Measurements from ENCODE around the gene KRTAP5-2.
"Not testable (repeated sequence)": the region's sequence is repeated elsewhere in the genome, so short reads cannot be mapped to it uniquely, and the experiment has no call there.

Gene KRTAP5-2

DNA sequence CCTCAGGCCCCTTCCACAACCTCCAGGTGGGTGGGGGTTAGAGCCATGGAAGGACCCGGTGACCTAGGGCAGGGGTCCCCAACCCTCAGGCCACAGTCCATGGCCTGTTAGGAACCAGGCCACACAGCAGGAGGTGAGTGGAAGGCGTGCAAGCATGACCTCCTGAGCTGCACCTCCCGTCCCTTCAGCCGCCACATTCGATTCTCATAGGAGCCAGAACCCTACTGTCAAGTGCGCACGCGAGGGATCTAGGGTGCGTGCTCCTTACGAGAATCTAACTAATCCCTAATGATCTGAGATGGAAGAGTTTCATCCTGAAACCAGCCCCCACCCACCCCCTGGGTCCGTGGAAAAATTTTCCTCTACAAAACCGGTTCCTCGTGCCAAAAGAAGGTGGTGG lies 27.4 kb upstream of the KRTAP5-2 start:
- no peak for DNase-seq

DNA sequence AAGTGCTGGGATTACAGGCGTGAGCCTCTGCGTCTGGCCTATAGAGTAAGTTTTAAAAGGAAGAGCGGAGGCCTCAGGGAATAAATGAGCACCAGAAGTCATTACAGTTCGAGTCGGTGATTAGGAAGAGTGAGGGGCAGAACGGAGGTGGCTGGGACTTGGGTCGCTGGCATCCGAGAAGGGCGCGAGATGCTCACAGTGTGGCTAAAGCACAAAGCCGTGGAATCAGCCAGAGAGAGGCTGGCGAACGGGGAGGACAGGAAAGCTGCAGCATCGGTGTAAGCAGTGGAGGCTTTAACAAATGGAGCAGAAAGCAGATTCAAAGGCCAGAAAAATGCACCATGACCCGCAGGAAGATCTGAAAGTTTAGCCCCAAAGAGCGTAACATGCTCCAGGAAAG lies 26.5 kb upstream of the KRTAP5-2 start:
- DNase-seq: no peak

GRCh38 chr11:1623716-1624115 lies 25.6 kb upstream of the KRTAP5-2 start:
- DNase-seq: no peak

- DNase-seq: no peak
Measured at GRCh38 chr11:1622086-1622485, 24.0 kb upstream of the KRTAP5-2 start, which contains the start of gene KRTAP5-4. KRTAP5-4 (minus strand) TSS chr11:1622138; CDS start chr11:1622093, 45 bp downstream.

GRCh38 chr11:1619449-1619848 lies 21.4 kb upstream of the KRTAP5-2 start:
- DNase-seq: no peak

DNA sequence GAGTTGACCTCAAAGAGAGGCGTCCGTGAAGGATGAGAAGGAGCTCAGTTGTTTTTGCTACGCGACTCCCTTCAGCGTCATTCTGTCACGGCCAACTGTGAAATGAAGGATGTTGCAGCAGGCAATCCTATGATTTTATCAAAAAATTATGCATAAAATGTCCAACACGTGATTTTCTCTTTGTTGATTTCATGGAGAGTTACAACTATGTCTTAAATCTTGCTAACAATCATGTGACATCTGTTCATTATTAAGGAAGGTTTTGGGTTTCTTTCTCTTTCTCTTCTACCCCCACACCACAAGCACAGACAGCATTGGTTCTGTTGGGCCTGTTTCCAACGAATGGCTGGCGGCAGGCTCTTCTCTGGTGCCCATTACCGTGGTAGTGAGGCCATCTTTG lies 20.1 kb upstream of the KRTAP5-2 start:
- no peak for DNase-seq

- DNase-seq: no peak
Measured at GRCh38 chr11:1608363-1608762, 10.3 kb upstream of the KRTAP5-2 start, which contains the start of gene KRTAP5-3. KRTAP5-3 (minus strand) TSS chr11:1608463; CDS start chr11:1608385, 78 bp downstream.

- DNase-seq: not testable (repeated sequence)
Measured at GRCh38 chr11:1607901-1608300, 9.8 kb upstream of the KRTAP5-2 start.

DNA sequence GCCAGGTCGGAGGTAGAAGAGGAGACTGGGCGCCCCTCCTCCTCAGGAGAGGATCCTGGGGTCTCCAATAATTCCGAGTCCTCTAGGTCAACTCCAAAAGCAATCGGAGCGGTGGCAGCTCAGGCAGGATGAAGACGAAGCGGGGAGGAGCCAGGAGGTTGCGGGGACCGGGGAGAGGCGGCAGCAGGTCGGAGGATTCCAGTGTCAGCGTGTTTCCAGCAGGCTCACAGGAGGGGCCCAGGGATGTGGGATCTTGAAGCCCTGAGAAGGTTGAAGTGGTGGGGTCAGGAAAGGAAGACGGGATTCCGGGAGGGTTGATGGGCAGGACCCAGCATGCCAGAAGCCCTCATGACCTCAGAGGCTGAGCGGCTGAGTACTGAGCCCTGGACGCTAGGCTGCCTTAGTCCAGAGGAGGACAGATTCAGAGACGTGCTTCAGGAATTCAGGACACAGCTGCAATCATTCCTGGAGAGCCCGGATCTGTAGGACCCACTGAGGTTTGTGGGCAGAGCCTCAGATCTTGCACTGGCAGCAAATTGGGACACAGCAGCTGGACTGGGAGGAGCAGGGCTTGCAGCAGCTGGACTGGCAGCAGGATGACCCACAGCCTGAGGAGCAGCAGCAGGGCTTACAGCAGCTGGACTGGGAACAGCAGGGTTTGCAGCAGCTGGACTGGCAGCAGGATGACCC lies 9.2 kb upstream of the KRTAP5-2 start:
- not testable (repeated sequence) for DNase-seq

- DNase-seq: not testable (repeated sequence)
Measured at GRCh38 chr11:1605923-1606322, 7.8 kb upstream of the KRTAP5-2 start.

- DNase-seq: no peak
Measured at GRCh38 chr11:1604711-1605110, 6.6 kb upstream of the KRTAP5-2 start.

DNA sequence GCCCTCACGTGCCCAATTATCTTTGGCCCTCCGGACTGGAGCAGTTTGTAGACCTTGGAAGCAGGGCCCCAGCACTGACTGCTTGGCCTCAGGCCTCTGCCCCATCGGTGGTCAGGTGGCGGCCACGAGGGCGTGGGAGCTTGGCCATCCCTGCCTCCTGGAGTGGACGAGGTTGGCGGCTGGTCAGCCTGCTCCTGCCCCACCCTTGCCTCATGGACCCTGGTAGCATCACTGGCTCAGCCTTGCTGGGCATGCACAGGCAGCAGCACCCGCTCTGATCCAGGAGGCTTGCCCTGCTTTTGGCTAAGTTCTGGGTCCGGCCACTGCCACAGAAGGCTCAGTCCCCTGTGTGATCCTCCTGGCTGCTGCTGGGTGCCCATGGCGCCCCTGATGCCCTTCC lies 6.1 kb upstream of the KRTAP5-2 start:
- DNase-seq: no peak

- DNase-seq: no peak
Measured at GRCh38 chr11:1603629-1604028, 5.5 kb upstream of the KRTAP5-2 start.

- not testable (repeated sequence) for DNase-seq
Measured at GRCh38 chr11:1601663-1602062, 3.6 kb upstream of the KRTAP5-2 start.

DNA sequence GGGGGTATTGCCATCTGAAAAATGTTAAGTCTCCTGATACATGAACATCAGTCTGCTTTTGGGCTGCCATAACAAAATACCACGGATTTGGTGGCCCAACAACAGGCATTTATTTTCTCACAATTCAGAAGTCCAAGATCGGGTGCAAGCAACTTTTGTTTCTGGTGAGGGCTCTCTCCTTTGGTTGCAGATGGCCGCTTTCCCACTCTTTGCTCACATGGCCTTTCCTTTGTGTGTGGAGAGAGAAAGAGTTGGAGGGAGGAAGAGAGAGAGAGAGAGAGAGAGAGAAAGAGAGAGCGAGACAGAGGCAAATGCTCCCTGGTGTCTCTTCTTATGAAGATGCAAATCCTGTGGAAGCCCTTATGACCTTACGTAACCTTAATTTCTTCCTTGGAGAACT lies 2.5 kb upstream of the KRTAP5-2 start:
- no peak for DNase-seq

GRCh38 chr11:1598816-1599215 lies 722 bp upstream of the KRTAP5-2 start:
- DNase-seq: no peak

- DNase-seq: not testable (repeated sequence)
Measured at GRCh38 chr11:1598406-1598805, 312 bp upstream of the KRTAP5-2 start.

GRCh38 chr11:1597331-1597993 lies 632 bp downstream of the KRTAP5-2 start:
- no peak for DNase-seq

- DNase-seq: not testable (repeated sequence)
Measured at GRCh38 chr11:1596576-1597121, 1.4 kb downstream of the KRTAP5-2 start.

DNA sequence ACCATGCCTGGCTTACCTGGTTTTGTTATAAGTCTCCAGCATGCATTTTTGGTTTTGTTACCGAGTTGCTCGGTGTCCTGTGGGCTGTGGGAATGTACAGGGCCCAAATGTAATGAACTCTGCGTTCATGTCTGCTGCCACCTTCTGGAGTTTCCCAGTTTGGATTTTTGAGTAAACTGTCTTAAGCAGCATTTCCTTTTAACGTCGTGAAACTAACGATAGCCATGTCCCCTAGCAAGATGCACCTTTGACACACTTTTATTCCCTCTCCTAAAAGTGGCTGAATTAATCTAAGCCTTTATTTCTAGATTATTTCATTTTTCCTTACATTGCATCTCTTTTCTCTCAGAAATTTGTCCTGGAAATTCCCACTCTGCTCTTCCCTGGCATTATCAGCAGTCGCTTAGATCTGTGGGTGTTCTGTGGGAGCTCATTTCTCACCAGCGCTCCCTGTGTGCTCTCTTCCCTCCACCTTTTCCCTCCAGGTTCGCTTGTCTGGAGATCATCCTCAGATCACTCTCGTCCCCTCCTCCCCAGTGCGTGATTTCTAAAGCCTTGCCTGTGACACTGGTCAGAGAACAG lies 2.0 kb downstream of the KRTAP5-2 start:
- not testable (repeated sequence) for DNase-seq

DNA sequence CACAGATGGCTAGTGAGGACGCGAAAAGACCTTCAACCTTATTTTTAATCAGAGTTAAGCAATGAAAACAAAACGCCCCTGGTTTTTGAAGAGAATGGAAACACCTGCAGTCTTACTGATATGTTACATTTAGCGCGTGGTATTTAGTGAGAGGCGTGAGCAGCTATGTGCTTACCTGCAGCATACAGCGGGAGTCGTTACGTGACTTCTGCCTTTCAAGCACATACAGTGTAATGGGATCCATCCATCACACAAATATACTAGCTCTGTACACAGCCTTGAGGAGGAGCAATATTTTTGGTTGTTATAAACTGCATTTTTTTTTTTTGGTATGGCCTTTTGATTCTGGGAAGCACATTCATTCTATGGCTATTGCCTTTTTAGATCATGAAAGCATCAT lies 5.5 kb downstream of the KRTAP5-2 start:
- DNase-seq: no peak

GRCh38 chr11:1589996-1590395 lies 8.1 kb downstream of the KRTAP5-2 start:
- no peak for DNase-seq

DNA sequence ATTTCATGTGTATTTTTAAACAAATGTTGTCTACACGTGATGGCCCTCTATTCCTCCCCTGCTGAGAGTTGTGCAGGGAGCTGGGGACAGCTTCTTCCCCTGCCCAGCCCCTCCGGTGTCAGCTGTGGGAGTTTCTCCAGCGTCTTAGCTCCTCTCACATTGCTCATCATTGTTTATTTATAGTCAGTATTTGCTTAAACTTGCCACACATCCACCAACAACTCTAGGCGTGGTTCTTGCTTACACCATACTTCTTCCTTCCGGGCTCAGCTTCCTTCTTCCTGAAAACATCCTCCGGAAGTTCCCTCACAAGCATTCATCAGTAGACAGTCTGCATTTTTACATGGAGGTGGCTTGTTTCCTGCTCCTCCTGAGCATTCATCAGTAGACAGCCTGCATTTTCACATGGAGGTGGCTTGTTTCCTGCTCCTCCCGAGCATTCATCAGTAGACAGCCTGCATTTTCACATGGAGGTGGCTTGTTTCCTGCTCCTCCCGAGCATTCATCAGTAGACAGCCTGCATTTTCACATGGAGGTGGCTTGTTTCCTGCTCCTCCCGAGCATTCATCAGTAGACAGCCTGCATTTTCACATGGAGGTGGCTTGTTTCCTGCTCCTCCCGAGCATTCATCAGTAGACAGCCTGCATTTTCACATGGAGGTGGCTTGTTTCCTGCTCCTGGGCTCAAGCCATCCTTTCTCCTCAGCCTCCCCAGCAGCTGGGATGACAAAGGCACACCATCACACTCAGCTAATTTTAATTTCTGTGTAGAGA lies 8.7 kb downstream of the KRTAP5-2 start:
- DNase-seq: not testable (repeated sequence)
